GM12801 (cell line): Measurements from ENCODE around the gene GET4.

ENCODE experiments used
- TF ChIP-seq, protein P1 (sequence below): IDR thresholded peaks from one replicate; pipeline ENCODE4 v1.5.1; 2011; ENCODE audit warnings: control low read depth; ENCODE audit not compliant: insufficient read length; ENCODE audit errors: extremely low read depth

The GET4 gene, protein sequence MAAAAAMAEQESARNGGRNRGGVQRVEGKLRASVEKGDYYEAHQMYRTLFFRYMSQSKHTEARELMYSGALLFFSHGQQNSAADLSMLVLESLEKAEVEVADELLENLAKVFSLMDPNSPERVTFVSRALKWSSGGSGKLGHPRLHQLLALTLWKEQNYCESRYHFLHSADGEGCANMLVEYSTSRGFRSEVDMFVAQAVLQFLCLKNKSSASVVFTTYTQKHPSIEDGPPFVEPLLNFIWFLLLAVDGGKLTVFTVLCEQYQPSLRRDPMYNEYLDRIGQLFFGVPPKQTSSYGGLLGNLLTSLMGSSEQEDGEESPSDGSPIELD

DNA sequence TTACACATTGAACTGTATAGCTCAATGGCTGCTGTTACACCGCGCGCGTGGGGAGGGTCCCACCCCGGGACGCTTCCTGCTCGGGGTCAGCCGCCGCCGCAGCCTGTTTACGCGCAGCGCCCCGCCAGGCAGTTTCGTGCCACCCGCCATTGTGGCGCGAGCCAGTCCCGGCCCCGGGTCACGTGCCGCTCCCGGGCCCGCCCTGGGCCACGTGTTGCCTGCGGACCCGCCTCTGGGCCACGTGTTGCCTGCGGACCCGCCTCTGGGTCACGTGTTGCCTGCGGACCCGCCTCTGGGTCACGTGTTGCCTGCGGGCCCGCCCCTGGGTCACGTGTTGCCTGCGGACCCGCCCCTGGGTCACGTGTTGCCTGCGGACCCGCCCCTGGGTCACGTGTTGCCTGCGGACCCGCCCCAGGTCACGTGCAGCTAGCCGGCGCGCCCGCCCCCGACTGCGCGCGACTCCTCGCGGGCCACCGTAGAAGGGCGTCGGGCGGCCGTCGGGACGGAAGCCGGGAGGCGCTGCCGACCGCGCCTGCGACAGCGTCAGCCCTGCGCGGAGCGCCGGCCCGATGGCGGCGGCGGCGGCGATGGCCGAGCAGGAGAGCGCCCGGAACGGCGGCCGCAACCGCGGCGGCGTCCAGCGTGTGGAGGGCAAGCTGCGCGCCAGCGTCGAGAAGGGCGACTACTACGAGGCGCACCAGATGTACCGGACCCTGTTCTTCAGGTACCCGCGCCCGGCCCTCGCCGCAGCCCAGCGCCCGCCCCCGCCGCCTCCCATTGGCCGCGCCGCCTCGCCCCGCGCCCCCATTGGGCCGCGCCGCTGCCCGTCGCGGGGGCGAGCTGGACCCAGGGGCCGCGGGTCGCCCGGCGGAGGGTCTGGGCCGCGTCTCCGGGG lies at the start of gene GET4:
Gene GET4, plus strand, starts transcription at position 478 of the 895 bp plus-strand sequence. Its CDS starts 92 bp downstream, at position 570.
- TF ChIP-seq, protein P1, sequence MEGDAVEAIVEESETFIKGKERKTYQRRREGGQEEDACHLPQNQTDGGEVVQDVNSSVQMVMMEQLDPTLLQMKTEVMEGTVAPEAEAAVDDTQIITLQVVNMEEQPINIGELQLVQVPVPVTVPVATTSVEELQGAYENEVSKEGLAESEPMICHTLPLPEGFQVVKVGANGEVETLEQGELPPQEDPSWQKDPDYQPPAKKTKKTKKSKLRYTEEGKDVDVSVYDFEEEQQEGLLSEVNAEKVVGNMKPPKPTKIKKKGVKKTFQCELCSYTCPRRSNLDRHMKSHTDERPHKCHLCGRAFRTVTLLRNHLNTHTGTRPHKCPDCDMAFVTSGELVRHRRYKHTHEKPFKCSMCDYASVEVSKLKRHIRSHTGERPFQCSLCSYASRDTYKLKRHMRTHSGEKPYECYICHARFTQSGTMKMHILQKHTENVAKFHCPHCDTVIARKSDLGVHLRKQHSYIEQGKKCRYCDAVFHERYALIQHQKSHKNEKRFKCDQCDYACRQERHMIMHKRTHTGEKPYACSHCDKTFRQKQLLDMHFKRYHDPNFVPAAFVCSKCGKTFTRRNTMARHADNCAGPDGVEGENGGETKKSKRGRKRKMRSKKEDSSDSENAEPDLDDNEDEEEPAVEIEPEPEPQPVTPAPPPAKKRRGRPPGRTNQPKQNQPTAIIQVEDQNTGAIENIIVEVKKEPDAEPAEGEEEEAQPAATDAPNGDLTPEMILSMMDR, result no peak

DNA sequence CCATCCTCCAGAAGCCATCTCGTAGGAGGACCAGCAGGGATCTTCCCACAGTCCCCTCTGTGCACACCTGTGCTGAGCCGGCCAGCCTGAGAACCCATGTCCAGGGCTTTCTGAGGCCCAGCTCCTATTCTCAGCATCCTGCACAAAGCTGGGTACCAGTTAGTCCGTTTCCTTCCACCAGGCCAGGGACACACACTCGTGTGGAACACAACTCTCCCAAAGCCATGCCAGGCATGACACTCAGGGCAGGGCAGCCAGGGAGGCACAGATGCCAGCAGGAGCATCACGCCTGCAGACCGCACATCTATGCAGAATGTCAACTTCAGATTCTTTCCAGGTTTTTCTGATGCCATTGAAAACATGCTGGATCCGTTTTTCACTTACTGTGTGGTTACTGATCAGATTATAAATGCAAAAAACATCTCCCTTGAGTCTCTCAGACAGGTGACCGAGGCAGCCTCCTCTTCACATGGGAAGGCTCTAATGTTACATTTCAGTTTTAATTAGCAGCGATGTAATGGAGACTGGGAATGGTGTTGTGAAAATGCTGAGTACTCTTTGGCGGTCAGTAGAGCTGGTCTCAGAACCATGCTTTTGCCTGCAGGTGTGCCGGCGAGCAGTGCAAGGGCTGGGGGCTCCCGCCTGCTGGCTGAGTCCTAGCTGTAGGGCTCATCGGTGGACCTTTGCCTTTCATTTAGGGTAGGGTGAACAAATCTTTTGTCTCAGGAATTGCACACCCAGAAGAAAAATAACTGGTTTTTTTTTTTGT lies 47.4 kb upstream of the GET4 start:
- TF ChIP-seq, protein P1, result no peak

DNA sequence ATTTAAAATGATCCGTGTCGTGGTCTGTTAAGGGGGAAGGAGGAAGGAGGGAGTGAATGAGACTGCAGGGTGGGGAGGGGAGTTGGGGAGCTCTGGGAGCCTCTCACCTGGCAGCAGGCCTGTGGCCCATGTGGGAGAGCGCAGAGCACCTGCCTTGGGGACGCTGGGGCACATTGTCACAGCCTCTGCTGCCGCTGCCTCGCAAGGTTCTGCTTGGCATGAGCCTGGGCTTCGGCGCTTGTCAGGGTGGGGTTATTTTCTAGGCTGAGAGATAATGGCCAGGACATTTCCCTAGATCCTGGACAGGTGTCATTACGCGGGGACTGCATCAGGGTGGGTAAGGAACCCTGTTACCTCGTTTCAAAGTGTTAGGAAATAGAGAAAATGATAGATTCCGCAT lies 46.3 kb upstream of the GET4 start:
- TF ChIP-seq, protein P1, result no peak

DNA sequence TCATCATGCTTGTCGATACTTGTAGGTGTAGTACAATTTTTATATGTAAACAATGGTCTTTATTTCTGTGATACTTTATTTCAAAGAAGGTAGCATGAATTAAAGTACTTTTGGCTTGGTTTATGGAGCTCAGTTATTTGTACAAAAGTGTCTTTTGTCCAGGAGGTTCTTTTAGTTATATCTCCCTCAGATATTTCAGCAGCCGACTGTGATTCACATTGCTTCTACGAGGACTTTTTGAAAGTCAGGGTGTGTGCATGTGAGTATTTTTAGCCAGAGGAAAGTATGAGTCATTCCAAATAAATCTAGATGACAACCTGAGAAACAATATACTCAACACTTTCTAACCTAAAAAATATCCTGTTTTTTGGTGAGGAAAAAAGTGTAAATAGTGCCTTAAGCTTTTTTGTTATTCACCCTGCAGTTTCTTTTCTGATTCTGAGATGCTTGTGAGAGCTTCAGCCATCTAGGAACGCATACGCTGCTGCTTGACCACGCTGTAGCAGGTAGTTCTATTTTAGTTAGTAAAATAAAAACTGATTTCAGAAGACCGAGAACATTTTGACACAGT lies 44.7 kb upstream of the GET4 start:
- TF ChIP-seq, protein P1, result no peak

DNA sequence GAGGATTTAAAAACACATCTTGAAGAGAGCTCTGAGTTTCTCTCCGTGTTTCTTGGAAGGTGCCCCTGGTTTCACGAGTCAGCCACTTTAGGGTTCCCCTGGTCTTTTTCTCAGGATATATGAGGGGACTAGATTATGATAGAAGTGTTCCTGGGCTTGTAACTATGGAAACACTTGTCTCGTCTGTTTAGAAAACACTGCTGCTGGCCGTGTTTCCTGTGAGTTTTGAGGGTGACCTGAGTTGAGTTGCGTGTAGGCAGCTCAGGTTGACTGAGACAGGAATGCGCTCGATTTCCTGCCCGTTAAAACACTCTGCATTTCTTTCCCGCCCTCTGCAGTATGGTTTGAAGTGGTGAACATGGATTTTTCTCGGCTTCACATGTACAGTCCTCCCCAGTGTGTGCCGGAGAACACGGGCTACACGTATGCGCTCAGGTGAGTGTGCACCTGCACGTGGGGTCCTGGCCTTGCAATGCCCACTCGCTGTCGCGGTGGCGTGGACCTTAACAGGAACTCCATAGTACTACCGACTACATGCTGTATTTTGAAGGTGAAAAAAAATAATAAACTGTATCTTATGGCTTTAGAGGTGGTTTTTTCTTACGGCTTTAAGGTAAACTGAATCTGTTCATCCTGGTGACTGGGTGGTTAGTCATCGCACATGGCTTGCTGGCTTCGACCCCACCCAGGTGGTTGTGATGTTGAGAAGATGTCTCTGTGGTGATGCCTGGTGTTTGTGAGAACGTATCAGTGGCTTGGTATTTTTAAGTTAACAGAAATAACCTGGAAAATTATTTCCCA lies 44.0 kb upstream of the GET4 start, which contains the start of gene SUN1:
Gene SUN1, plus strand, starts transcription at position 310 of the 801 bp plus-strand sequence. Its CDS starts 49 bp downstream, at position 359.
- TF ChIP-seq, protein P1, result no peak

DNA sequence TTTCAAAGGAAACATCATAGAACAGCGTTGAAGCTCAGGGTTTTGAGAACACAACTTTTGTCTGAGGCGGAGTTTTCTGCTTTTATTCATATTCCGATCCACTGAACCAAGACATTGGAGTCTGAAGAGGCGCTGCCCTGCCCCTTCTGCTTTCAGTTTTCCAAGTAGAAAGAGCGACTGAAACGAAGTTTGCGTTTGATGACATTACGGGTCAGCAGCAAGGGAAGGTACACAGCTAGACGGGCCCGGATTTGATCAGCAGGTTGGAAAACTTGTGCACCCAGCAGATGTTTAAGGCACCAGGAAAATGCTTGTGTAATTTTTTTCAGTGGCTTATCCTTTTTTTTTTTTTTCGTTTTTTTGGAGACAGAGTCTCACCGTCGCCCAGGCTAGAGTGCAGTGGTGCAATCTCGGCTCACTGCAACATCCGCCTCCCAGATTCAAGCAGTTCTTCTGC lies 43.4 kb upstream of the GET4 start:
- TF ChIP-seq, protein P1, result no peak
